NCI-H524 (cell line): Measurements from ENCODE around the gene PGAM2.

ENCODE experiments used
- DNase-seq, 2 experiments: peaks; one replicate each; lab custom pipeline; 2025; lab: John Stamatoyannopoulos, UW

The PGAM2 gene

GRCh38 chr7:44065431-44066110 lies at the start of gene PGAM2:
PGAM2 (minus strand) TSS chr7:44065567; CDS start chr7:44065529, 38 bp downstream.
- no peak for DNase-seq

GRCh38 chr7:44114586-44115310 lies 49.4 kb upstream of the PGAM2 start:
- DNase-seq = peak; percentile 21 to 57

DNA sequence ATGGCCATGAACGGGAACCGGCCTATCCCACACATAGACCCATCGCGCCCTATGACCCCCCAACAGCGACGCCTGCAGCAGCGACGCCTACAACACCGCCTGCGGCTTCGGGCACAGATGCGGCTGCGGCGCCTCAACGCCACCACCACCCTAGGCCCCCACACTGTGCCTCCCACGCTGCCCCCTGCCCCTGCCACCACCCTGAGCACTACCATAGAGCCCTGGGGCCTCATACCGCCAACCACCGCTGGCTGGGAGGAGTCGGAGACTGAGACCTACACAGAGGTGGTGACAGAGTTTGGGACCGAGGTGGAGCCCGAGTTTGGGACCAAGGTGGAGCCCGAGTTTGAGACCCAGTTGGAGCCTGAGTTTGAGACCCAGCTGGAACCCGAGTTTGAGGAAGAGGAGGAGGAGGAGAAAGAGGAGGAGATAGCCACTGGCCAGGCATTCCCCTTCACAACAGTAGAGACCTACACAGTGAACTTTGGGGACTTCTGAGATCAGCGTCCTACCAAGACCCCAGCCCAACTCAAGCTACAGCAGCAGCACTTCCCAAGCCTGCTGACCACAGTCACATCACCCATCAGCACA lies 48.5 kb upstream of the PGAM2 start:
- DNase-seq = no peak

GRCh38 chr7:44112997-44113763 lies 47.8 kb upstream of the PGAM2 start:
- no peak for DNase-seq

- no peak for DNase-seq
These were observed 47.0 kb upstream of the PGAM2 start for GRCh38 chr7:44112231-44112996.

DNA sequence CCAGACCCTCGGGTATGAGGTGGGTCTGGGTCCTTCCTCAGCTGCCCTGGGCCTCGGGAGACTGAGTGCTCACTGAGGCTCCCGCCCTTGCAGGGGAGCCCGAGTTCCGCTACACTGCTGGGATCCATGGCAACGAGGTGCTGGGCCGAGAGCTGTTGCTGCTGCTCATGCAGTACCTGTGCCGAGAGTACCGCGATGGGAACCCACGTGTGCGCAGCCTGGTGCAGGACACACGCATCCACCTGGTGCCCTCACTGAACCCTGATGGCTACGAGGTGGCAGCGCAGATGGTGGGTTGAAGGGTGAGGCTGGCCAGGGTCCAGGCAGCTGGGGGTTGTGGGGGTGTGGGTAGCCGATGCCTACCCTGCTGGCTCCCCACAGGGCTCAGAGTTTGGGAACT lies 46.4 kb upstream of the PGAM2 start:
- DNase-seq = no peak

DNA sequence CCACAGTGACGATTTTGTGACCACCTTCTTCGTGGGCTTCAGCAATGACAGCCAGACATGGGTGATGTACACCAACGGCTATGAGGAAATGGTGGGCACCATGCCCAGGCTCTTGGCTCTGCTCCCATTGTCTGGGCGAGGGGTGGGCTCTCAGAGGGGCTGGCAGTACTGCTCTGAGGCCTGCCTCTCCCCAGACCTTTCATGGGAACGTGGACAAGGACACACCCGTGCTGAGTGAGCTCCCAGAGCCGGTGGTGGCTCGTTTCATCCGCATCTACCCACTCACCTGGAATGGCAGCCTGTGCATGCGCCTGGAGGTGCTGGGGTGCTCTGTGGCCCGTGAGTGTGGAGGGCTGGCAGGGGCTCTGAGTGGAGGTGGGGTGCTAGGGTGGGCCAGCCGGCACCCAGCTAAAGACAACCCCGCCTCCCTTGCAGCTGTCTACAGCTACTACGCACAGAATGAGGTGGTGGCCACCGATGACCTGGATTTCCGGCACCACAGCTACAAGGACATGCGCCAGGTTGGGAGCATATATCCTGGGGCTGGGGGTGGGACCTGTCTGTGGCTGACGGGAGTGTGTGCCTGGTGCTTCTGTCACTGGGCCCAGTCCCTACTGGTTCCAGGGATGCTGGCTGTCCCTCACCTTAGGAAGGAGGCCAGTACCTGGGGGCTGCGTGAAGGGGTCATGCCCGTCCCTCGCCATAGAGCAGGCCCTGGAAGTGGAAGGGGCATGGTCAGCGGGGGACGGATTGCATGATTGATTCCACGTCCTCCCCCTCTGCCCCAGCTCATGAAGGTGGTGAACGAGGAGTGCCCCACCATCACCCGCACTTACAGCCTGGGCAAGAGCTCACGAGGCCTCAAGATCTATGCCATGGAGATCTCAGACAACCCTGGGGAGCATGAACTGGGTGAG lies 45.6 kb upstream of the PGAM2 start:
- DNase-seq = no peak

DNA sequence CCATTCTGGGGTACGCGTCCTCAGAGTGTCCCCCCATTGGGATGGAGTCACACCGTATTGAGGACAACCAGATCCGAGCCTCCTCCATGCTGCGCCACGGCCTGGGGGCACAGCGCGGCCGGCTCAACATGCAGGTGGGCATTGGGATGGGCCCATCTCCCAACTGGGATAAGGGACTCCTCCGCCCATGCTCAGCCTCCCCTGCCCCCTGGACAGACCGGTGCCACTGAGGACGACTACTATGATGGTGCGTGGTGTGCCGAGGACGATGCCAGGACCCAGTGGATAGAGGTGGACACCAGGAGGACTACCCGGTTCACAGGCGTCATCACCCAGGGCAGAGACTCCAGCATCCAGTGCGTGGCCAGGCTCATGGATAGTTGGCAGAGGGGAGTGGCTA lies 44.6 kb upstream of the PGAM2 start:
- DNase-seq = no peak

DNA sequence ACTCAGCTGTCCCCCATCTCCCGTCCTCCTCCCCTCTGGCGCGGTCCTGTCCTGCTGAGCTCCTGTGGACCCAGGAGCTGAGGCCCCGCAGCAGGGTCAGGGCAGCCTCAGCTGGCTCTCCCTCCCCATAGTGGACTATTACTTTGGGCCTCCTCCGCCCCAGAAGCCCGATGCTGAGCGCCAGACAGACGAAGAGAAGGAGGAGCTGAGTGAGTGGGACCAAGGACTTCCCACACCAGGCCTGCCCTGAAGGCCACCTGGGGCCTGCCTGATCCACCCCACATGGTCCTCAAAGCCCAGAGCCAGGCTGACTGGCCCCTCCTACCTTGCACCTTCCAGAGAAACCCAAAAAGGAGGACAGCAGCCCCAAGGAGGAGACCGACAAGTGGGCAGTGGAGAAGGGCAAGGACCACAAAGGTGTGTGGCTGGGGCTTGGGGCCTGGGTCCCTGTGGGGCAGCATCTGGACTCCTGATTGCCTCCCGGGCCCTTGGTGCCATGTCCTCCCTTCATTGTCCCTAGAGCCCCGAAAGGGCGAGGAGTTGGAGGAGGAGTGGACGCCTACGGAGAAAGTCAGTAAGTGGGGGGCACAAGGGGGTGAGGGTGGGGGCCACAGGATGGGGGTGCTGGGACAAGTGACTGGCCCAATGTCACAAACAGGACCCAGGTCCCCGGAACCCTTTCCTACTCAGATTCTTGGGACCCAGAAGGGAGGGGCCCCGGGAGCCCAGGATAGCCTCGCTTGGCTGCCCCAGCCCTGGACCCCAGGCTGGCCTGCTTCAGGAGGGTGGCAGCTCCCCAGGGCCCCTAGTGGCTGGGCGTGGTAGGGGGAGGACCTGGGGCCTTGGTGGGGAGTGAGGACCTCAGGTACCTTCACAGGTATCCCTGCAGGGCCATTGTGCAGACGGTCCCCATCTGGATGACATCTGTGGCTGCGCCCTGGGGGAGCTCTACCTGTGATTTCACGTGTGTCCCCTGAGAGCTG lies 43.7 kb upstream of the PGAM2 start:
- DNase-seq = no peak

- no peak for DNase-seq
These were observed 42.8 kb upstream of the PGAM2 start for GRCh38 chr7:44107961-44108767.

- no peak for DNase-seq
These were observed 42.0 kb upstream of the PGAM2 start for GRCh38 chr7:44107116-44107960.

- DNase-seq = no peak
These were observed 41.1 kb upstream of the PGAM2 start for GRCh38 chr7:44106311-44107065.

DNA sequence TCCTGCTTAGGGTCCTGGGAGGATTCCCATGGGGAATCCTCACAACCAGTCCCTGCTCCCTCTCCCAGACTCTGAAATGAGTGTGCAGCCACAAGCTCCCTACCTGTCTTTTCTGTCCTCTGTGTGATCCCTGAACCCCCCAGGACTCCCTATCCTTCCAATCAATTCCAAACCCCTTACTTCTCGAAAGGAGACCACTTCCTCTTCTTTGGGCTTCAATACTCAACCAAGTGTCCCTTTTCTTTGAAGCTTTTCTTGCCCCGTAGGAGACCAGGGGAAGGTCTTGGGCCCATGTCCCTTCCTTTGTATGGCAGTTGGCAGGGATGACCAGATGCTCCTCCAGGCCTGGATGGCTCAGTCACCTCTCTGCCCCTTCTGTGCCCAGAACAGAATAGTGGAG lies 40.5 kb upstream of the PGAM2 start:
- DNase-seq = no peak

DNA sequence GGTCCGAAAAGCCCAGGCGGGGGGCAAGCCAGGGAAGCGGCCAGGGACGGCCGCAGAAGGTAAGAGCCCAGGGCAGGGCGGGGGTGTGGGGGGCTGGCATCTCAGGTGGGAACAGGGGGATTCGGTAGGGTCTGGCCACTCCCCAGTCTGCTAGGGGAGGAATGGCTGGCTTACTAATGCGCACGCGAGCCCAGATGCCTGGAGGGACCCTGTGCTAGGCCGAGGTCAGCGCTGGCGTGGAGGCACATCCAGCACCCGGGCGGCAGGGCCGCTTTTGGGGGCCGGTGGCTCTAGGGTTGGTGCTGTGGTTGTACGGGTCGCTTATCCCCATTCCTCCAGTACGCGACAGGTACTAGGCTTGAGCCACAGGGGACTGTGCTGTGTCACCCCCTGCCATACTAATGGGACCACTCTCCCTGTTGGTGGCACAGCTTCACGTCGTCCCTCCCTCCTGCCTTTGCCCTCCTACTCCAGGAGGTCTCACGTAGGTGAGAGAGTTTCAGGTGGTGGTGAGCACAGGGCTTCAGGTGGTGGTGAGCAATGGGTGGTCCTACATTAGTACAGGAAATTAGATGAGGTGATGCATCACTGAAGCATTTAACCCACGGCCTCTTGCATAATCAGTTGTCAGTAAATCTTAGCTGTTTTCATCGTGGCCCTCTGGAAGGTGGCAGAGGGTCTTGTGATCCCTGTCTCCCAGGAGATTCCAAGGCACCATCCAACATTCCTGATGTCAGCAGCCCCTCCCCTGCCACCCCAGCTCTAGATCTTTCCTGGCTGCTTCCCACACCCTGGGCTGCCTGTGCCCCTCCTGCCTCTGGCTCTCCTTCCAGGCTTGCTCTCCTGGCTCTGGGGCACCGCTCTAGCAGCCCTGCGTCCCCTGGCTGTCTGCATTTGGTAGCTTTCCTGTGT lies 39.7 kb upstream of the PGAM2 start:
- no peak for DNase-seq

DNA sequence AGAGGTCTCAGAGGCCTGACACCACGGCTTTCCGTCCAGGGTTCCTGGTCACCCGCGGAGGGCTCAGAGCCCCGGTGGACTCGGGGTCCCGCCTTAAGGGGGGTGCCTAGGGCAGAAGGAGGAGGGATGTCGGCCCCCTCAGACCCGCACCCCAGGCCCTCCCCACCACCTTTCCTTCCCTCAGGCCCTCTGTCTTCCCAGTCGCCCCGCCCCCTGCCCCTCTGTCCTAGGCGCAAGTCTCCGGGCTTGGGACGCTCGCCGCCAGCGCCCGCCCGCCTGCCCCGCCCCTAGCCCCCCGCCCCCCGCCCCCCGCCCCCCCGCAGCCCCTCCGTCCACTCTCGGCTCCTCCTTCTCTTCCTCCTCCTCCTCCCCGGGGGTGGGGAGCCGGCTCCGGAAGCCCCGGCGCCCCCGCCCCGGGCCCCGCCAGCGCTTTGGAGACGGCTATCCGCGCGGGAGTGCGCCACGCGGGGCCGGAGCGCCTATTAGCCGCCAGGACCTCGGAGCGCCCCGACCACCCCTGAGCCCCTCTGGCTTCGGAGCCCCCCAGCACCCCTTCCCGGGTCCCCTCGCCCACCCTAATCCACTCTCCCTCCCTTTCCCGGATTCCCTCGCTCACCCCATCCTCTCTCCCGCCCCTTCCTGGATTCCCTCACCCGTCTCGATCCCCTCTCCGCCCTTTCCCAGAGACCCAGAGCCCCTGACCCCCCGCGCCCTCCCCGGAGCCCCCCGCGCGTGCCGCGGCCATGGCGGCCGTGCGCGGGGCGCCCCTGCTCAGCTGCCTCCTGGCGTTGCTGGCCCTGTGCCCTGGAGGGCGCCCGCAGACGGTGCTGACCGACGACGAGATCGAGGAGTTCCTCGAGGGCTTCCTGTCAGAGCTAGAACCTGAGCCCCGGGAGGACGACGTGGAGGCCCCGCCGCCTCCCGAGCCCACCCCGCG lies 38.8 kb upstream of the PGAM2 start, which contains the start of gene AEBP1:
Gene AEBP1 (plus strand): TSS at position 423 of the 937 bp plus-strand sequence. CDS start 321 bp downstream, at position 744.
- DNase-seq = peak in 1 of 2 experiments; percentile 35
